OCI-LY7 (cell line): ENCODE measurements around the gene ANKRD7.

Experiments used
- CTCF ChIP-seq: fragments of 200-600 bp; sonication (generic); conservative IDR thresholded peaks from 2 replicates; pipeline ENCODE4 v1.5.1; 2014; ENCODE audit warnings: mild to moderate bottlenecking, antibody characterized with exemption, low read length, moderate library complexity, mixed read lengths
- EZH2phosphoT487 ChIP-seq: fragments of 200-600 bp; sonication (generic); IDR thresholded peaks from 2 replicates; pipeline ENCODE4 v1.6.1; 2018; ENCODE audit warnings: low read depth, borderline replicate concordance, mild to moderate bottlenecking, mixed run types, antibody characterized with exemption, low read length, moderate library complexity, mixed read lengths

DNA sequence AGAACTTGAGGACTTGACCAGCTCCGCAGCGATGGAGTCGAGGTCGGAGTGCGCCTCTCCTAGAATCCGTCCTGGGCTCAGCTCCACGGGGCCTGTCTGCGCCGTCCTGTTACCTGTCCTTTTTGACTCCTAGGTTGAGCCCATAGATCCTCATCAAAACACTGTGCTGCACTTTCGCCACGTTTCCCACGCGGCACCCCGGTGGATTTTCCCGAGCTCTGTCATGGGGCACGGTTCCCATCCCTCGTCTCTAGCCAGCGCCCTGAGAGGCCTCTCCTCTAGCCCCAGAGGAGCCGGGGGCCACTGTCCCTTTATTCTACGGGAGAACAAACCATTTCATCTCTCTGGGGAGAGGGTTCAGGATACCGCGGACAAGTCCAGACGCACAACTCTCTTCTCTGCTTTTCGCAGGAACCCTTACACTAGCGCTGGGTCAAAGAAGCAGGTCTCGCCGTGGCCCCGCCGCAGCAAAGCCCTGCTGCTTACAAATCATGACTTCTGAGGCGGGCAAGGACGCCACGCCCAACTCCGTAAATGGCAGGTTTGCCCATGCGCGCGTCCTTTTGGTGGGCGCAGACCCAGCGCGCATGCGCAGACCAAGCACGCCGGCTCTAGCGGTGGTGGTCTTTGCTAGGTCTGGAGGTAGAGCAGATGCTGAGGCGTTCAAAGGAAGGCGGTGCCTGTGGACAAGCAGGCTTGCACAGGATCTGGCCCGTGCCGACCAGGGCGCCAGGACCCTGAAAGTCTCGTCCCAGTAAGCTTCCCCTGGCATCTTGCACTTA, 10.3 kb upstream of the ANKRD7 start:
- TF ChIP-seq CTCF, result no peak
- no peak for TF ChIP-seq EZH2phosphoT487
